B cell (primary cell): ENCODE results near the gene RINT1. TPM values are rescaled to one million over a fixed set of nuclear protein-coding genes. Genes with fewer than 3 reads are reported as not detected.

Experiments
- ATAC-seq: fragments of 200-7000 bp; cut with Tn5 transposase; one replicate; pipeline ENCODE4 v1.10.0; 2021; ENCODE audit warnings: low read depth, mild to moderate bottlenecking, moderate number of reproducible peaks, moderate library complexity
- CTCF ChIA-PET: fragments of 350-600 bp; sonication (Branson Sonifier 250); formaldehyde crosslinking; loops from one replicate; lab custom pipeline; 2021; ENCODE audit warnings: antibody characterized with exemption, inconsistent platforms; lab: Charles Lee
- POLR2A ChIA-PET: fragments of 350-600 bp; sonication (Branson Sonifier 250); formaldehyde crosslinking; loops from one replicate; lab custom pipeline; 2021; ENCODE audit warnings: antibody characterized with exemption; lab: Charles Lee
- DNase-seq: peaks from one replicate; pipeline ENCODE4 v3.0.0; 2013
- H2AFZ ChIP-seq: 2 replicates; pipeline ENCODE4 v1.6.1; 2012; ENCODE audit warnings: mild to moderate bottlenecking, low read depth, low read length; ENCODE audit not compliant: insufficient read depth, poor library complexity, severe bottlenecking
- H3K27ac ChIP-seq, 2 donors: 1 replicate in 1 of 2; 2 replicates in 1 of 2; pipeline ENCODE4 v1.5.1; 2012 to 2013; ENCODE audit warnings: low read length in 2 of 2, mild to moderate bottlenecking in 2 of 2, moderate library complexity in 1 of 2
- H3K27me3 ChIP-seq, 4 experiments: fragments of 200-600 bp in 1 of 4; sonication (generic) in 1 of 4; replicated peaks in 1 of 4; 1 replicate in 2 of 4; 2 replicates in 2 of 4; pipeline versions ENCODE4 v1.6.1 to v1.7.0; 2013 to 2016; ENCODE audit warnings: low read length in 3 of 4, mild to moderate bottlenecking in 2 of 4, mixed read lengths in 1 of 4, moderate library complexity in 1 of 4; ENCODE audit not compliant: insufficient read depth in 4 of 4, control insufficient read depth in 3 of 4; ENCODE audit errors: control extremely low read depth in 1 of 4
- H3K36me3 ChIP-seq, 2 experiments: replicated peaks in 1 of 2; 1 replicate in 1 of 2; 2 replicates in 1 of 2; pipeline versions ENCODE4 v1.6.1 to v1.7.1; 2013; ENCODE audit warnings: low read length in 1 of 2; ENCODE audit not compliant: insufficient read depth in 2 of 2, control insufficient read depth in 1 of 2; ENCODE audit errors: control extremely low read depth in 1 of 2, extremely low read depth in 1 of 2
- H3K4me1 ChIP-seq, 2 donors: fragments of 200-600 bp in 1 of 2; sonication (generic) in 1 of 2; 1 replicate in 1 of 2; 2 replicates in 1 of 2; pipeline versions ENCODE4 v1.5.1 to v1.6.1; 2013 to 2017; ENCODE audit warnings: low read length in 2 of 2; ENCODE audit not compliant: control insufficient read depth in 2 of 2, insufficient read depth in 2 of 2
- H3K4me2 ChIP-seq: replicated peaks from 2 replicates; pipeline ENCODE3; 2012; ENCODE audit warnings: mild to moderate bottlenecking, low read depth, low read length; ENCODE audit not compliant: poor library complexity, severe bottlenecking
- H3K4me3 ChIP-seq, 5 experiments: fragments of 200-600 bp in 1 of 5; sonication (generic) in 1 of 5; 1 replicate in 3 of 5; 2 replicates in 2 of 5; pipeline versions ENCODE4 v1.5.1 to v1.7.0; 2011 to 2016; ENCODE audit warnings: low read length in 4 of 5, mild to moderate bottlenecking in 4 of 5, low read depth in 2 of 5, control low read depth in 1 of 5, moderate library complexity in 1 of 5; ENCODE audit not compliant: insufficient read depth in 1 of 5; ENCODE audit errors: control extremely low read depth in 1 of 5, extremely low read depth in 1 of 5
- H3K79me2 ChIP-seq: fragments of 200-600 bp; sonication (generic); one replicate; pipeline ENCODE4 v1.6.0; 2016; ENCODE audit warnings: low read length; ENCODE audit not compliant: control insufficient read depth, insufficient read depth
- H3K9ac ChIP-seq: fragments of 200-600 bp; sonication (generic); 2 replicates; pipeline ENCODE4 v1.6.1; 2017; ENCODE audit warnings: mild to moderate bottlenecking, low read length, moderate library complexity
- H3K9me3 ChIP-seq, 3 donors: one replicate each; pipeline versions ENCODE4 v1.6.1 to v1.7.1; 2013; ENCODE audit warnings: low read length in 2 of 3; ENCODE audit not compliant: control insufficient read depth in 2 of 3, insufficient read depth in 1 of 3; ENCODE audit errors: control extremely low read depth in 1 of 3
- H4K20me1 ChIP-seq: 2 replicates; pipeline ENCODE4 v1.6.0; 2012; ENCODE audit warnings: mild to moderate bottlenecking, low read length; ENCODE audit not compliant: insufficient read depth, control insufficient read depth, poor library complexity, severe bottlenecking
- H3K27ac Mint-ChIP-seq: one replicate; pipeline ENCODE4 v1.8.0; 2021; ENCODE audit warnings: mixed read lengths
- H3K27me3 Mint-ChIP-seq: one replicate; pipeline ENCODE4 v1.8.0; 2021; ENCODE audit warnings: mixed read lengths
- H3K4me1 Mint-ChIP-seq: one replicate; pipeline ENCODE4 v1.8.0; 2021; ENCODE audit warnings: mixed read lengths
- H3K4me3 Mint-ChIP-seq: one replicate; pipeline ENCODE4 v1.8.0; 2021; ENCODE audit warnings: mixed read lengths
- H3K9me3 Mint-ChIP-seq: one replicate; pipeline ENCODE4 v1.8.0; 2022; ENCODE audit warnings: mixed read lengths; ENCODE audit not compliant: insufficient read depth
- CTCF ChIP-seq: fragments of 200-600 bp; IDR thresholded peaks from one replicate; pipeline ENCODE4 v1.8.0; 2022; ENCODE audit warnings: antibody characterized with exemption, mild to moderate bottlenecking
- EZH2 ChIP-seq: IDR thresholded peaks from 2 replicates; pipeline ENCODE4 v1.6.1; 2012; ENCODE audit warnings: borderline replicate concordance, low read depth, mild to moderate bottlenecking, moderate library complexity, low read length; ENCODE audit not compliant: insufficient read depth, poor library complexity, severe bottlenecking
- WGBS: methylation state at CpG from one replicate; pipeline ENCODE4 v1.1.5; 2013; ENCODE audit warnings: missing lambda C conversion rate; ENCODE audit not compliant: insufficient coverage; 5-methylcytosine and 5-hydroxymethylcytosine counted together
- intact Hi-C: fragments of 100-400 bp; cut with micrococcal nuclease; formaldehyde crosslinking; loops from one replicate; pipeline ENCODE4 v1.10.0; 2022
- polyA plus RNA-seq: library from polyadenylated mRNA; depleted of rRNA; stranded (reverse); fragments of >200 nt; gene quantifications from 2 replicates; pipeline ENCODE4 v1.2.3, GENCODE V29; 2012
- total RNA-seq, 2 donors: library from RNA; stranded (reverse); fragments of 120-200 nt in 1 of 2; gene quantifications; 1 replicate in 1 of 2; 2 replicates in 1 of 2; pipeline versions ENCODE4 v1.2.3 to v1.2.4, GENCODE V29; 2013 to 2022

The RINT1 gene
- total and polyA plus RNA-seq, 2 donors (not counting 1 experiment from before 2014, with no cell fraction given), result 12.4 to 27.2 TPM

GRCh38 chr7:105591522-105591921 is 59.5 kb downstream of the RINT1 start:
- no peak overlapping the region for H3K27ac Mint-ChIP-seq
- POLR2A ChIA-PET, result no interaction called here
- H3K27me3 Mint-ChIP-seq, result no peaks in the 10 kb centered on the region
- Histone ChIP-seq H3K9me3 (no peaks in the 10 kb centered on the region), H3K9ac (no peak overlapping the region), H3K4me2 (no peak overlapping the region), H3K4me1 (peaks cover 9 to 16% of the 10 kb centered on the region in 2 donors), H3K36me3 (no peaks in the 10 kb centered on the region), H3K4me3 (no peak overlapping the region), H3K27ac (no peak overlapping the region), H2AFZ (no peak overlapping the region), H4K20me1 (no peaks in the 10 kb centered on the region), H3K27me3 (no peaks in the 10 kb centered on the region), H3K79me2 (no peaks in the 10 kb centered on the region)
- intact Hi-C loops, result no loop called here
- WGBS, result 100% methylated on average over 1 of the region's 2 CpGs
- CTCF ChIA-PET, result interaction anchor here (1.0 kb wide), 1 partner anchor 708 kb away, joined by 3 read pairs; no protein-coding TSS in a partner anchor
- H3K9me3 Mint-ChIP-seq, result no peaks in the 10 kb centered on the region
- H3K4me3 Mint-ChIP-seq, result no peak overlapping the region
- no peak for TF ChIP-seq EZH2
- TF ChIP-seq CTCF, result no peak
- ATAC-seq (no peak), DNase-seq (no peak)
- H3K4me1 Mint-ChIP-seq, result peaks cover 28% of the 10 kb centered on the region

DNA sequence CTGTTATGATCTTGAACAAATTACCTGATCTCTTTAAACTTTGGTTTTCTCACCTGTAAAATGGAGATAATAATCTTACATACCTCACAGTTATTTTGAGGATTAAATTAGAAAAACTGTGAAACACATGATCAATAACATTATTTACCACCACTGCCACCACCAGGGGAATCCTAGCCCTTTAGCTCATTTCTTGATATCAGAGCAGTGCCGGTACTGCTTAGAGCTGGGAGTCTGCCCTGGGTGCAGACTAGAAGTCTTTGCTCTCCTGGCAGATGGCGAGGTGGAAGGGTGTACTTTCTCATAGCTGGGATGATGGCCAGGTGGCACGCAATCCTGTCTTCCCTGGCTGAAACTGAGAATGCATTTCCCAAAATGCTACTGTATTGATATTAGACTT is 62.0 kb downstream of the RINT1 start:
- Mint-ChIP-seq H3K4me3 (no peak overlapping the region), H3K4me1 (peaks cover 9% of the 10 kb centered on the region), H3K27ac (no peak overlapping the region), H3K27me3 (no peaks in the 10 kb centered on the region), H3K9me3 (no peaks in the 10 kb centered on the region)
- H3K27me3 ChIP-seq, result no peaks in the 10 kb centered on the region
- no peak for DNase-seq
- no peaks in the 10 kb centered on the region for H3K79me2 ChIP-seq
- no peak overlapping the region for H3K4me2 ChIP-seq
- intact Hi-C loops, result no loop called here
- H3K4me1 ChIP-seq, result peaks cover 0 to 6% of the 10 kb centered on the region in 2 donors
- no peak for ATAC-seq
- H3K27ac ChIP-seq, result peak overlapping the region in 1 of 2 donors; percentile 41
- H4K20me1 ChIP-seq, result no peaks in the 10 kb centered on the region
- no peak overlapping the region for H2AFZ ChIP-seq
- H3K9me3 ChIP-seq, result peaks cover 0 to 2% (median 0%) of the 10 kb centered on the region in 3 donors
- no peak overlapping the region for H3K9ac ChIP-seq
- CTCF ChIA-PET, result interaction anchor here (1.0 to 1.8 kb wide), 3 partner anchors 15 to 710 kb away, joined by 3 to 5 read pairs (median 3); no protein-coding TSS in a partner anchor
- no peaks in the 10 kb centered on the region for H3K36me3 ChIP-seq
- TF ChIP-seq CTCF (peak; percentile 12), EZH2 (no peak)
- POLR2A ChIA-PET, result interaction anchor here (0.5 kb wide), 1 partner anchor 70 kb away, joined by 3 read pairs; no protein-coding TSS in a partner anchor
- 77% methylated on average over 3 of the region's 3 CpGs for WGBS
- no peak overlapping the region for H3K4me3 ChIP-seq
